HepG2 (cell line): Measurements from ENCODE around the gene RGL3.

Source experiments
- CTCF ChIP-seq: sonication (generic); formaldehyde crosslinking; IDR thresholded peaks from 2 replicates; pipeline ENCODE4 v1.5.0; 2020; ENCODE audit warnings: mild to moderate bottlenecking, missing genetic modification reagents, moderate library complexity
- IKZF1 ChIP-seq: fragments of 450-650 bp; IDR thresholded peaks from 2 replicates; pipeline ENCODE4 v1.7.1; 2016
- MNT ChIP-seq: fragments of 450-650 bp; IDR thresholded peaks from 2 replicates; pipeline ENCODE4 v1.6.1; 2016
- POLR2AphosphoS5 ChIP-seq: IDR thresholded peaks from 2 replicates; pipeline ENCODE4 v1.6.1; 2012; ENCODE audit warnings: low read depth, low read length
- SP1 ChIP-seq, 2 experiments: fragments of 450-650 bp in 1 of 2; sonication (generic) in 1 of 2; formaldehyde crosslinking in 1 of 2; IDR thresholded peaks; 2 replicates each; pipeline versions ENCODE4 v1.4.0 to v1.6.1; 2016 to 2020; ENCODE audit warnings: missing genetic modification reagents in 1 of 2

GRCh38 chr19:11435833-11436313 lies 16.8 kb upstream of the RGL3 start:
- no peak for TF ChIP-seq POLR2AphosphoS5
- no peak for TF ChIP-seq MNT
- TF ChIP-seq SP1 (IDR thresholded peaks at IDR 0.05) = no peak
- no peak for TF ChIP-seq SP1 (CRISPR knock-in tag; IDR thresholded peaks at IDR 0.05)
- no peak for TF ChIP-seq CTCF (CRISPR knock-in tag)
- TF ChIP-seq IKZF1 = no peak
